Progenitor cell of endocrine pancreas (in vitro differentiated cells): ENCODE measurements around the gene FRMD4A. TPM values are rescaled to one million over a fixed set of nuclear protein-coding genes. Genes with fewer than 3 reads are reported as not detected.
"Not testable (repeated sequence)": the region's sequence is repeated elsewhere in the genome, so short reads cannot be mapped to it uniquely, and the experiment has no call there.

ENCODE experiments used
- DNase-seq: peaks from one replicate; pipeline ENCODE4 v3.0.0; 2021; ENCODE audit warnings: low spot score; ENCODE audit not compliant: unreplicated experiment
- H3K27ac Mint-ChIP-seq: 2 replicates; pipeline ENCODE4 v1.8.0; 2021; ENCODE audit warnings: mild to moderate bottlenecking, moderate library complexity, mixed read lengths
- H3K27me3 Mint-ChIP-seq: 2 replicates; pipeline ENCODE4 v1.8.0; 2021; ENCODE audit warnings: mixed read lengths
- H3K36me3 Mint-ChIP-seq: 2 replicates; pipeline ENCODE4 v1.8.0; 2022; ENCODE audit warnings: mixed read lengths; ENCODE audit not compliant: insufficient read depth
- H3K4me1 Mint-ChIP-seq: 2 replicates; pipeline ENCODE4 v1.8.0; 2021; ENCODE audit warnings: low read depth, mixed read lengths
- H3K4me3 Mint-ChIP-seq: 2 replicates; pipeline ENCODE4 v1.8.0; 2021; ENCODE audit warnings: low read depth, mild to moderate bottlenecking, moderate library complexity, mixed read lengths
- H3K9me3 Mint-ChIP-seq: 2 replicates; pipeline ENCODE4 v1.8.0; 2021; ENCODE audit warnings: low read depth, mixed read lengths
- total RNA-seq: library from RNA; stranded (reverse); gene quantifications from 2 replicates; pipeline ENCODE4 v1.2.1, GENCODE V29; 2021
- TF ChIP-seq, protein P1 (sequence below): fragments of 200-600 bp; sonication (generic); IDR thresholded peaks from one replicate; pipeline ENCODE4 v1.5.0; 2021; ENCODE audit warnings: antibody characterized with exemption, mild to moderate bottlenecking; ENCODE audit not compliant: unreplicated experiment

The FRMD4A gene
- total RNA-seq, 1 donor from 2014 or later = 42.2 TPM

DNA sequence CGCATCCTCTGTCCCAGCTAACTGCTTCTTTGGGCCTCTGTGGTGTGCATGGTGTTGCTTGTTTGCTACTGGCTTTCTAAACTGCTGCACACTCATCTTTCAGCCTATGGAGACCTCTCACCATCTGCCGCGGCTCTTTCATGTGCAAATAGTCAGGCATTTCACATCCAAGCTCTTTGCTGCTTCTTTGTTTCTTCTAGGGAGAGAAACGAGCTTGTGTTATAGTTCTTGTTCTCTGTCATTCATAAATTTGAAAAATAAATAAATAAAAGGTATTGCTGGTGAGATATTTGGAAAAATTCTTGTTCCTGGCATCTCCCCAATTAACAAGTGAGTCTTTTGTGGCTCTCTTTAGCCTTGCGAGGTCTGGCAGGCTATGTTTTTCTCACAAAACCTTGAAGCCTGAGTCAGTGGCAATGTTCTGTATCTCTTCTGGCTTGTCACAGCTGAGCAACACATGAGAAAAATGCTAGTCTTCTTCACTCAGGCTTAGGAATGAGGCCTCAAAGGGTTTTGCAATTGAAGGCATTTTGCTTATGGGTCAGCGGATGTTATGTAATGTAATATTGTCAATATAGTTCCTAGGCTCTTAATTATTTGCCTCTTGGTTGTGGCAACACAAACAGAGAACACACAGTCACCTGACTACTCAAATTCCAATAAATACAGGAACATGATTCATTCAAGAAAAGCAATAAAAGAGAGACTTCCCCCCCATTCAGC lies 274.0 kb downstream of the FRMD4A start:
- no peaks in the 10 kb centered on the region for H3K36me3 Mint-ChIP-seq
- H3K4me3 Mint-ChIP-seq = no peak overlapping the region
- DNase-seq = no peak
- TF ChIP-seq, protein P1, sequence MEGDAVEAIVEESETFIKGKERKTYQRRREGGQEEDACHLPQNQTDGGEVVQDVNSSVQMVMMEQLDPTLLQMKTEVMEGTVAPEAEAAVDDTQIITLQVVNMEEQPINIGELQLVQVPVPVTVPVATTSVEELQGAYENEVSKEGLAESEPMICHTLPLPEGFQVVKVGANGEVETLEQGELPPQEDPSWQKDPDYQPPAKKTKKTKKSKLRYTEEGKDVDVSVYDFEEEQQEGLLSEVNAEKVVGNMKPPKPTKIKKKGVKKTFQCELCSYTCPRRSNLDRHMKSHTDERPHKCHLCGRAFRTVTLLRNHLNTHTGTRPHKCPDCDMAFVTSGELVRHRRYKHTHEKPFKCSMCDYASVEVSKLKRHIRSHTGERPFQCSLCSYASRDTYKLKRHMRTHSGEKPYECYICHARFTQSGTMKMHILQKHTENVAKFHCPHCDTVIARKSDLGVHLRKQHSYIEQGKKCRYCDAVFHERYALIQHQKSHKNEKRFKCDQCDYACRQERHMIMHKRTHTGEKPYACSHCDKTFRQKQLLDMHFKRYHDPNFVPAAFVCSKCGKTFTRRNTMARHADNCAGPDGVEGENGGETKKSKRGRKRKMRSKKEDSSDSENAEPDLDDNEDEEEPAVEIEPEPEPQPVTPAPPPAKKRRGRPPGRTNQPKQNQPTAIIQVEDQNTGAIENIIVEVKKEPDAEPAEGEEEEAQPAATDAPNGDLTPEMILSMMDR = no peak
- H3K27ac Mint-ChIP-seq = no peak overlapping the region
- H3K9me3 Mint-ChIP-seq = peaks cover 2% of the 10 kb centered on the region
- H3K4me1 Mint-ChIP-seq = peaks cover 3% of the 10 kb centered on the region
- peaks cover 1% of the 10 kb centered on the region for H3K27me3 Mint-ChIP-seq

- no peak overlapping the region for H3K4me3 Mint-ChIP-seq
- H3K4me1 Mint-ChIP-seq = peaks cover 3% of the 10 kb centered on the region
- DNase-seq = no peak
- H3K36me3 Mint-ChIP-seq = no peaks in the 10 kb centered on the region
- TF ChIP-seq, protein P1 = no peak
- H3K9me3 Mint-ChIP-seq = peaks cover 3% of the 10 kb centered on the region
- H3K27me3 Mint-ChIP-seq = peaks cover 2% of the 10 kb centered on the region
- H3K27ac Mint-ChIP-seq = no peak overlapping the region
These were observed 277.8 kb downstream of the FRMD4A start for GRCh38 chr10:14052931-14053330.

DNA sequence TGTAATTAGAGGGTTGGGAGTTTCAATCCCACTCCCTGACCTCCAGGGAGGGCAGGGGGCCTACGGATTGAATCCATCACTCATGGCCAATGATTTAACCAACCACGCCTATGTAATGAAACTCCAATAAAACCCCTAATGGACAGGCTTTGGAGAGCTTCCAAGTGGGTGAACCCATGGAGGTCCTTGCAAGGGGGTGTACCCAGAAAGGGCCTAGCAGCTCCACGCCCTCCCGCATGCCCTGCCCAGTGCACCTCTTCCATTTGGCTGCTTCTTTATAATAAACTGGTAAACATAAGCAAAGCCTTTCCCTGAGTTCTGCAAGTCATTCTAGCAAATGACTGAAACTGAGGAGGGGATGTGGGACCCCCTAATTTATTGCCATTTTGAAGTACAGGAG lies 280.1 kb downstream of the FRMD4A start:
- TF ChIP-seq, protein P1 = no peak
- H3K36me3 Mint-ChIP-seq = no peaks in the 10 kb centered on the region
- H3K27ac Mint-ChIP-seq = no peak overlapping the region
- peaks cover 3% of the 10 kb centered on the region for H3K4me1 Mint-ChIP-seq
- H3K9me3 Mint-ChIP-seq = peaks cover 3% of the 10 kb centered on the region
- H3K27me3 Mint-ChIP-seq = peaks cover 2% of the 10 kb centered on the region
- H3K4me3 Mint-ChIP-seq = no peak overlapping the region
- no peak for DNase-seq

DNA sequence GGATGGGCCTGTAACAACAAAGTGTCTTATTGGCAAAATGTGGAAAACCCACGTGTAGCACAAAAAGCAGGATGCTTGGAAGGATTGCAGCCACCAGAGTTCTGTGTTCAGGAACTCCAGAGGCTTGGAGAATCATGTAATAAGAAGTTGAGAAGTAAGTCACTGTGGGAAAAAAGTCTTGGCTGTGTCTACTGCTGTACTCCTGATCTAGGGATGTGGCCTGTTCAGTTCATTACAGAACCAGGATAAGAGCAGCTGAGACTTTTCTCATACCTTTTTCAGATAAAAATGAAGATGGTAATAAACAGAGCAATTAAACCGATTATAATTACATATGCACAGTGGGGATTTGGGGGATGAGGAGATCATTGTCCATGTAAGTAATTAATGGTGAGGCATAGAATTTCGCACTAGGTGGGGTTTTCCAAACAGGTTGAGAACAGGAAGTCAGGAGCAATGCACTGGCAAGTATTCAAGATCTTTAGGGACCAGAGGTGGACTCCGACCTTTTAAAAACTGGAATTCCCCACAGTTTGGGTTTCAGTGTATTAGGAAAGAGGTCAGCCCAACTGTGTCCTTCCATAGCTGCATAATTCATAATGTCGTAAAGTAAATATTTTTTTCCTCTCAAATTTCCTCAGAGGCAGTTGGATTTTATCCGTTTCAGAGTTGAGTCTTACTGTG lies 281.7 kb downstream of the FRMD4A start:
- TF ChIP-seq, protein P1 = no peak
- Mint-ChIP-seq H3K4me1 (peaks cover 3% of the 10 kb centered on the region), H3K9me3 (peaks cover 3% of the 10 kb centered on the region), H3K36me3 (no peaks in the 10 kb centered on the region), H3K4me3 (no peak overlapping the region), H3K27ac (no peak overlapping the region), H3K27me3 (peaks cover 2% of the 10 kb centered on the region)
- DNase-seq = no peak

DNA sequence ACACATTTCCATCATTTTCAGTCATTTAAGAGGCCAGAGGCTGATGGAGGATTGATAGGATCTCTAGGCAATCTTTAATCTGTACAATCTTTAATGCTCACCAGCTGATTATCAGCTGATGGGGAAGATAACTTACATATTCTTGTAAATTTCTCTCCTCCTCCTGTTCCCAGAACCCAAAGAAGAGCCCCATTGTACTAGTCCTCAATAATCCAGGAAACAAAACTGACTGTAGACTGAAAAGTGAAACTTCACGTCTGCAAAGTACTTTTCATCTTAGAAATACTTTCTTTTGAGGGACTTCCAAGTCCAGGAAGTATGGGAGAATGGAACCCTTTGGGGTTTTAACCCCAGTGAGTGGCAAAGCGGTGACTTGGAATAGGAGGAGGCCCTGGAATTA lies 283.3 kb downstream of the FRMD4A start:
- H3K9me3 Mint-ChIP-seq = peaks cover 3% of the 10 kb centered on the region
- peaks cover 2% of the 10 kb centered on the region for H3K27me3 Mint-ChIP-seq
- no peak overlapping the region for H3K27ac Mint-ChIP-seq
- no peak for DNase-seq
- no peaks in the 10 kb centered on the region for H3K4me1 Mint-ChIP-seq
- TF ChIP-seq, protein P1 = no peak
- no peaks in the 10 kb centered on the region for H3K36me3 Mint-ChIP-seq
- H3K4me3 Mint-ChIP-seq = no peak overlapping the region

GRCh38 chr10:14042051-14042450 lies 288.7 kb downstream of the FRMD4A start:
- H3K27me3 Mint-ChIP-seq, H3K36me3 Mint-ChIP-seq: not testable (repeated sequence)

More at GRCh38 chr10:14042051-14042450, 288.7 kb downstream of the FRMD4A start:
- not testable (repeated sequence) for DNase-seq, H3K27ac Mint-ChIP-seq, H3K4me3 Mint-ChIP-seq, H3K9me3 Mint-ChIP-seq
- H3K4me1 Mint-ChIP-seq = peaks cover 13% of the 10 kb centered on the region
